Transverse colon (tissue), 4 donors: Measurements from ENCODE around the gene PIK3AP1. TPM values are rescaled to one million over a fixed set of nuclear protein-coding genes. Genes with fewer than 3 reads are reported as not detected.

Experiments used
- DNase-seq: peaks from one replicate; pipeline ENCODE4 v3.0.0-alpha.2; 2019
- H3K27ac ChIP-seq, 4 donors: fragments of 200-600 bp; sonication (generic); 2 replicates each; pipeline ENCODE4 v1.5.1; 2016 to 2018; ENCODE audit warnings: inconsistent platforms in 4 of 4
- H3K27me3 ChIP-seq: fragments of 200-600 bp; sonication (generic); 2 replicates; pipeline ENCODE4 v1.5.1; 2017; ENCODE audit warnings: inconsistent platforms
- H3K36me3 ChIP-seq, 4 donors: fragments of 200-600 bp; sonication (generic); 2 replicates each; pipeline ENCODE4 v1.5.1; 2017 to 2019; ENCODE audit warnings: inconsistent platforms in 4 of 4
- H3K4me1 ChIP-seq, 4 donors: fragments of 200-600 bp; sonication (generic); 2 replicates each; pipeline ENCODE4 v1.5.1; 2017 to 2020; ENCODE audit warnings: inconsistent platforms in 4 of 4
- H3K4me3 ChIP-seq, 4 donors: fragments of 200-600 bp; sonication (generic); 1 replicate in 1 of 4; 2 replicates in 3 of 4; pipeline versions ENCODE4 v1.5.1 to v1.6.1; 2017 to 2019; ENCODE audit warnings: inconsistent platforms in 4 of 4
- H3K9me3 ChIP-seq, 2 donors: fragments of 200-600 bp; sonication (generic); 2 replicates each; pipeline ENCODE4 v1.5.1; 2017 to 2019; ENCODE audit warnings: inconsistent platforms in 2 of 2
- EP300 ChIP-seq: sonication (generic); formaldehyde crosslinking; IDR thresholded peaks from one replicate; pipeline ENCODE4 v1.6.1; 2017; ENCODE audit warnings: antibody characterized with exemption, low read depth
- POLR2A ChIP-seq: fragments of 450-650 bp; IDR thresholded peaks from one replicate; pipeline ENCODE4 v1.6.1; 2016; ENCODE audit warnings: antibody characterized with exemption, mild to moderate bottlenecking, moderate library complexity
- POLR2AphosphoS5 ChIP-seq, 3 donors: sonication (generic); formaldehyde crosslinking; IDR thresholded peaks; one replicate each; pipeline ENCODE4 v1.6.1; 2016; ENCODE audit warnings: antibody characterized with exemption in 3 of 3
- WGBS, 2 donors: methylation state at CpG; one replicate each; pipeline ENCODE4 v1.1.5; 2018; ENCODE audit warnings: low coverage in 1 of 2; 5-methylcytosine and 5-hydroxymethylcytosine counted together
- in situ Hi-C, 4 donors: fragments of 200-750 bp; cut with MboI; loops; one replicate each; pipeline versions ENCODE4 v1.15.0 to v1.15.1; 2017; ENCODE audit warnings: low sequenced_read_pairs in 3 of 4, low pct_ligation_motif_present in 1 of 4, low pct_unique_long_range_greater_than_20kb in 1 of 4
- intact Hi-C: fragments of 100-400 bp; cut with DNase I; formaldehyde crosslinking; loops from one replicate; pipeline ENCODE4 v1.15.1; 2023; ENCODE audit warnings: low total_unique reads
- total RNA-seq, 4 donors: library from RNA; depleted of rRNA; stranded (reverse); fragments of >200 nt; gene quantifications; one replicate each; pipeline ENCODE4 v1.1.0, GENCODE V29; 2016
- TF ChIP-seq, protein P1 (sequence below), 5 experiments: fragments of 200-600 bp in 3 of 5; fragments of 450-650 bp in 2 of 5; sonication (generic) in 3 of 5; IDR thresholded peaks; 1 replicate in 2 of 5; 2 replicates in 3 of 5; pipeline ENCODE4 v1.5.1; 2016 to 2017; ENCODE audit warnings: antibody characterized with exemption in 5 of 5, inconsistent platforms in 3 of 5, mild to moderate bottlenecking in 2 of 5, moderate library complexity in 1 of 5

PIK3AP1 gene
- total RNA-seq, 4 donors from 2014 or later, result 6.4 to 42.6 (median 16.3) TPM

DNA sequence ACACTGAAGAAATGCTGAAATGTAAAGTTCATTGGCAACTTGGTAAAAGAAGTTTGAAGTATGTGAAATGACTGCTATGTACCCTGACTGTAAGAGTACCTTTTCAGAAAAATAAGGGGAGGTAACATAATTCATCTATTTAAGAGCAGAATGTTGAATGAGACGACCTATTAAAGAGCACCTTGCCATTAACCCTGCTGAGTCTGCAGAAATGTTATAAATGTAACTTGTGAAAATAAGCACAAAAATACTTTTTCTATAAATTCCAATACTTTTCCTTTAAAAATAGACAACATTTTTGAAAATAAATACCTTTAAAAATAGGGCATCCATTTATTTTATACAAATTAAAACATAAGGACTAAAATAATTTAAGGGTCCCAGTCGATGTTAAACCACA lies 141.2 kb downstream of the PIK3AP1 start:
- in situ Hi-C loops (no loop called here), intact Hi-C loops (no loop called here)
- 62 to 71% methylated on average over 2 of the region's 2 CpGs for WGBS, 2 donors
- Histone ChIP-seq H3K27me3 (no peaks in the 10 kb centered on the region), H3K36me3 (peaks cover 0 to 6% (median 2%) of the 10 kb centered on the region in 4 donors), H3K4me3 (no peak overlapping the region), H3K27ac (peak overlapping the region in 3 of 4 donors; percentile 44 to 65 (median 64)), H3K4me1 (peaks cover 31 to 91% (median 71%) of the 10 kb centered on the region in 4 donors), H3K9me3 (no peaks in the 10 kb centered on the region)
- no peak for DNase-seq
- no peak for TF ChIP-seq POLR2A
- TF ChIP-seq POLR2AphosphoS5 (IDR thresholded peaks at IDR 0.05), result no peak
- TF ChIP-seq, protein P1, sequence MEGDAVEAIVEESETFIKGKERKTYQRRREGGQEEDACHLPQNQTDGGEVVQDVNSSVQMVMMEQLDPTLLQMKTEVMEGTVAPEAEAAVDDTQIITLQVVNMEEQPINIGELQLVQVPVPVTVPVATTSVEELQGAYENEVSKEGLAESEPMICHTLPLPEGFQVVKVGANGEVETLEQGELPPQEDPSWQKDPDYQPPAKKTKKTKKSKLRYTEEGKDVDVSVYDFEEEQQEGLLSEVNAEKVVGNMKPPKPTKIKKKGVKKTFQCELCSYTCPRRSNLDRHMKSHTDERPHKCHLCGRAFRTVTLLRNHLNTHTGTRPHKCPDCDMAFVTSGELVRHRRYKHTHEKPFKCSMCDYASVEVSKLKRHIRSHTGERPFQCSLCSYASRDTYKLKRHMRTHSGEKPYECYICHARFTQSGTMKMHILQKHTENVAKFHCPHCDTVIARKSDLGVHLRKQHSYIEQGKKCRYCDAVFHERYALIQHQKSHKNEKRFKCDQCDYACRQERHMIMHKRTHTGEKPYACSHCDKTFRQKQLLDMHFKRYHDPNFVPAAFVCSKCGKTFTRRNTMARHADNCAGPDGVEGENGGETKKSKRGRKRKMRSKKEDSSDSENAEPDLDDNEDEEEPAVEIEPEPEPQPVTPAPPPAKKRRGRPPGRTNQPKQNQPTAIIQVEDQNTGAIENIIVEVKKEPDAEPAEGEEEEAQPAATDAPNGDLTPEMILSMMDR (IDR thresholded peaks at IDR 0.05), result no peak
- TF ChIP-seq EP300, result no peak

DNA sequence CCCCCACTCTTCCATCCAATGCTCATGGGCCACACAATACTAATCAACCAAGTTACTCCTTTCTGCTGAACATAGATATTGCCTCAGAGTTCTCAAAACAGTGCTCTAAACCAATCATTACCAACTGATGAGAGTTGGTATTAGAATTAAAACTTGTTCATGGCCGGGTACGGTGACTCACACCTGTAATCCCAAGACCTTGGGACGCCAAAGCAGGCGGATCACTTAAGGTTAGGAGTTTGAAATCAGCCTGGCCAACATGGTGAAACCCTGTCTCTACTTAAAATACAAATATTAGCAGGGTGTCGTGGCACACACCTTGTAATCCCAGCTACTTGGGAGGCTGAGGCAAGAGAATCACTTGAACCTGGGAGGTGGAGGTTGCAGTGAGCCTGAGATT lies 141.7 kb downstream of the PIK3AP1 start:
- H3K4me1 ChIP-seq, result peaks cover 26 to 86% (median 66%) of the 10 kb centered on the region in 4 donors
- no peaks in the 10 kb centered on the region for H3K9me3 ChIP-seq
- H3K4me3 ChIP-seq, result no peak overlapping the region
- 83 to 87% methylated on average over 4 to 5 of the region's 5 CpGs for WGBS, 2 donors
- peaks cover 0 to 6% (median 2%) of the 10 kb centered on the region in 4 donors for H3K36me3 ChIP-seq
- H3K27me3 ChIP-seq, result no peaks in the 10 kb centered on the region
- no peak for TF ChIP-seq EP300
- TF ChIP-seq POLR2AphosphoS5 (IDR thresholded peaks at IDR 0.05), result no peak
- TF ChIP-seq, protein P1 (IDR thresholded peaks at IDR 0.05), result no peak
- TF ChIP-seq POLR2A, result no peak
- intact Hi-C loops (no loop called here), in situ Hi-C loops (no loop called here)
- no peak for DNase-seq
- peak overlapping the region in 3 of 4 donors; percentile 44 to 65 (median 64) for H3K27ac ChIP-seq

DNA sequence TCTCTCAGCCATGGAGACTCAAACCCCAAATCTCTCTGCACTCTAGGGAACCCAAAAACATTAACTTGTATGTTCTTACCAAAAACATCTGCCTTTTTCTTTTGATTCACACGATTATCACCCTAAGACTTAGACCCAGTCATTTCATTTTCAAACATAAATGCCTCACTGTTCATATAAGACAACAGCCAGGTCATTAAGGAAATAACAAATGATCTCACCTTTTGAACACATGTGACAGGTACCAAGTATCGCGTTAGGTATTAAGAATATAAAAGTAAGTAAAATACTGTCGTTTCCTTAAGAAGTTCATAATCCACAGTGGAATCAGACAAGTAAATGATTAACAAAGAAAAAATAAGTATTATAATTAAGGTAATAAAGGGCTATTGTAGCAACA lies 142.3 kb downstream of the PIK3AP1 start:
- DNase-seq, result no peak
- WGBS, 2 donors, result 54 to 55% methylated on average over 4 of the region's 4 CpGs
- Histone ChIP-seq H3K27ac (peak overlapping the region; percentile 34 to 65 (median 54)), H3K4me3 (no peak overlapping the region), H3K36me3 (peaks cover 0 to 6% (median 2%) of the 10 kb centered on the region in 4 donors), H3K27me3 (no peaks in the 10 kb centered on the region), H3K4me1 (peaks cover 26 to 80% (median 62%) of the 10 kb centered on the region in 4 donors), H3K9me3 (no peaks in the 10 kb centered on the region)
- in situ Hi-C loops (no loop called here), intact Hi-C loops (no loop called here)
- TF ChIP-seq, protein P1 (IDR thresholded peaks at IDR 0.05), result no peak
- TF ChIP-seq EP300 (no peak), POLR2A (no peak), POLR2AphosphoS5 (IDR thresholded peaks at IDR 0.05) (no peak)

DNA sequence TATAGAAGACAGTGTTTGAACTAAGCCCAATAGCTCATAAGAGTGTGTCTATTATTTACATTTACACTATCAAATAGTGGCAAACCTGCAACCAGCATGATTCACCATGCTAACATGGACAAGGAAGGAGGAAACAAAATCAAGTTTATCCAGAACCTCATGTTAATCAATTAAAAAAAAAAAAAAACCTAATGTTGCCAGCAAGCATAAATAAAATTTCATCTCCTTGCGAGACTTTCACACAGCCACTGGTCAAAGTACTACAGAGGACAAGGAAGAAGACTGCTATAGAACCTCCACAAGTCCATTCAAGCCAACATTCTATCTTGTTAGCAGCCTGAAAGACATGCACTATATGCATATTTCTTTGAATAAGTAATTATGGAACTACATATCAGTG lies 143.2 kb downstream of the PIK3AP1 start:
- 69 to 75% methylated on average over 1 of the region's 1 CpG for WGBS, 2 donors
- in situ Hi-C loops, result no loop called here
- no peaks in the 10 kb centered on the region for H3K9me3 ChIP-seq
- H3K36me3 ChIP-seq, result peaks cover 0 to 6% (median 2%) of the 10 kb centered on the region in 4 donors
- intact Hi-C loops, result no loop called here
- no peaks in the 10 kb centered on the region for H3K27me3 ChIP-seq
- H3K27ac ChIP-seq, result peak overlapping the region; percentile 34 to 65 (median 54)
- TF ChIP-seq EP300 (no peak), POLR2A (no peak)
- TF ChIP-seq, protein P1 (IDR thresholded peaks at IDR 0.05), result no peak
- peaks cover 26 to 71% (median 55%) of the 10 kb centered on the region in 4 donors for H3K4me1 ChIP-seq
- H3K4me3 ChIP-seq, result no peak overlapping the region
- no peak for DNase-seq
